C4-2B (cell line): ENCODE results near the gene KIDINS220.

Source experiments
- H3K27ac ChIP-seq: fragments of 450-650 bp; 2 replicates; pipeline ENCODE4 v1.5.1; 2017
- ZFX ChIP-seq: fragments of 450-650 bp; IDR thresholded peaks from 2 replicates; pipeline ENCODE4 v1.6.1; 2017
- TF ChIP-seq, protein P1 (sequence below): fragments of 450-650 bp; conservative IDR thresholded peaks from 2 replicates; pipeline ENCODE4 v1.5.1; 2017; ENCODE audit warnings: mild to moderate bottlenecking

The KIDINS220 gene

DNA sequence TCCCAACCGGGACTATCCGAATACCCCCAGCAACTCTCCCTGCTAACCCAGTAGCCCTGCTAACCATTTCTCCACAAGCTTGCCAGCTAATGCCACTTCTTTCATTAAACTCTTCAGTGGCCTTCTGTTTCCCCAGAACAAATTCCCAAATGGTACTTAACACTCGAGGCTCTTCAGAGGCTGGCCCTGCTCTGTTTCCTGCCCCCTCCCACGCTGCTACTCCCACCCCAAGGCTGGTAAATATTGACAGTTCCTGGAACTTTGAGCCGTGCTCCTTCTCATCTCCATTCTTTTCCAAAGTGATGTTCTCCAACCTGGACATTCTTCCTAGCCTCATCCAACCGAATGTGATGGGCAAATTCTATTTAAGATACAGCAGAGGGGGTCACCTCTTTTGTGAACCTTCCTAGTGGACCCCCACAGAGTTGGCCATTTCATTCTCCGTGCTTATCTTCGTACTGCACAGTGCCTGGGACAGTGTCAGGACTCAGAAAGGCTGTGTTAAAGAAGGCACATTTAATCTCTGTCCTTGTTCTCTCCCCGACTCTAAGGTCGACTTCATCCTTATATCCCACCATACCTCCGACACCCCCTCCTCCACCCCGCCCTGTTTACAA is 3.2 kb upstream of the KIDINS220 start:
- TF ChIP-seq ZFX: no peak
- TF ChIP-seq, protein P1, sequence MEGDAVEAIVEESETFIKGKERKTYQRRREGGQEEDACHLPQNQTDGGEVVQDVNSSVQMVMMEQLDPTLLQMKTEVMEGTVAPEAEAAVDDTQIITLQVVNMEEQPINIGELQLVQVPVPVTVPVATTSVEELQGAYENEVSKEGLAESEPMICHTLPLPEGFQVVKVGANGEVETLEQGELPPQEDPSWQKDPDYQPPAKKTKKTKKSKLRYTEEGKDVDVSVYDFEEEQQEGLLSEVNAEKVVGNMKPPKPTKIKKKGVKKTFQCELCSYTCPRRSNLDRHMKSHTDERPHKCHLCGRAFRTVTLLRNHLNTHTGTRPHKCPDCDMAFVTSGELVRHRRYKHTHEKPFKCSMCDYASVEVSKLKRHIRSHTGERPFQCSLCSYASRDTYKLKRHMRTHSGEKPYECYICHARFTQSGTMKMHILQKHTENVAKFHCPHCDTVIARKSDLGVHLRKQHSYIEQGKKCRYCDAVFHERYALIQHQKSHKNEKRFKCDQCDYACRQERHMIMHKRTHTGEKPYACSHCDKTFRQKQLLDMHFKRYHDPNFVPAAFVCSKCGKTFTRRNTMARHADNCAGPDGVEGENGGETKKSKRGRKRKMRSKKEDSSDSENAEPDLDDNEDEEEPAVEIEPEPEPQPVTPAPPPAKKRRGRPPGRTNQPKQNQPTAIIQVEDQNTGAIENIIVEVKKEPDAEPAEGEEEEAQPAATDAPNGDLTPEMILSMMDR: no peak
- no peak overlapping the region for H3K27ac ChIP-seq

GRCh38 chr2:8839189-8839965 is 2.0 kb upstream of the KIDINS220 start:
- TF ChIP-seq, protein P1: no peak
- no peak for TF ChIP-seq ZFX
- no peak overlapping the region for H3K27ac ChIP-seq

- no peak for TF ChIP-seq ZFX
- TF ChIP-seq, protein P1: no peak
- peak overlapping the region; percentile 60; the same call in 1 of the 2 replicates for H3K27ac ChIP-seq
These were observed 355 bp upstream of the KIDINS220 start for GRCh38 chr2:8837795-8838140.

DNA sequence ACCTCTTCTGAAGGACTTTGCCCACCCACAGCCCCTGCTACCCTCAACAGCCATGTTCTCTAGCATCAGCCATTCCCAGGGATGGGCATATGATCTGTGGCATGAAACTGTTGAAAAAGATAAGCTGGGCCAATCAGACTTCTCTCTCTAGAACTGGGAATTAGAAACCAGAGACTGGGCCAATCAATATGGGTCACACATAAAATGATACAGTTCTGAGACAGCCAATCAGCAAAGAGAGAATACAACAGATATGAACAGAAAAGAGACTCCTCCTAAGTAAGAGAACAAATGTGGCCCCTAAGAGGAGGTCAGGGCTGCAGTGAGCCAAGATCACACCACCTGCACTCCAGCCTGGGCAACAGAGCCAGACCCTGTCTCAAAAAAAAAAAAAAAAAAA is 2.1 kb downstream of the KIDINS220 start:
- no peak for TF ChIP-seq ZFX
- TF ChIP-seq, protein P1: no peak
- H3K27ac ChIP-seq: no peak overlapping the region

DNA sequence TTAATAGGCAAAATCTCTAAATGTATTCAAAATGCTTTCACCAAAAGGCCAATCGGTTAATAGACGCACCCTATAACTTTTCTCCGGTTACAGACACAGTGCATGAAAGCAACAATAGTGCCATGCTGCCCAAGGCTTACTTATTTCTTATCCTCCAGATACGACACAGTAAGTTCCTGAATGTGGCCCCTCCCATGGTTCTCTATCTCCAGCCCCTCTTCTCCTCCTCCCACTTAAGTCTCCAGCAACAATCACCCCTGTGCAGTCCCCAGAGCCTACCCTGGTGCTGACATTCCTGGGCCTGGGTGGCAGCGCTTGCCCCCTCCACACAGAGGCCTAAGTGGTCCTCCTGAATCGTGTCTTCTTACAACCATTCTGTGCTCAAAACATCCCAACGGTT is 3.6 kb downstream of the KIDINS220 start:
- TF ChIP-seq ZFX: no peak
- TF ChIP-seq, protein P1: no peak
- H3K27ac ChIP-seq: no peak overlapping the region

DNA sequence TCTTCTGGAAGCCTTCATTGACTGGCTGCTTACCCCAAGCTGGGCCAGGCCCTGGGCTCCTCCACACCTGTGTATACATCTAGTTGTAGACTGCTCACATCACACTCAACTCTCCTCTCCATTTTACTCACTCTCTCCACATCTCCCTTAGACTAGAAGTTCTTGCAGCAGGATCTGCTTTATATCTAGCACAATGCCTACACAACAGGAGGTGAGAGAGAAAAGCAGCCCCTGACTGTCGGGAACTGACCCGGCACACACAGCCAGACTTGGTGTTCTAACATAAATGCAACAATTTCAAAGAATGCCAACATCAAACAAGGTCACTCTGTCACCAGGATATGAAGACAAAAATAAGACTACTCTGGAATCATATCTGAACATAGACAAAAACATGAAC is 5.9 kb downstream of the KIDINS220 start:
- no peak for TF ChIP-seq ZFX
- TF ChIP-seq, protein P1: no peak
- no peak overlapping the region for H3K27ac ChIP-seq

- TF ChIP-seq, protein P1: no peak
- TF ChIP-seq ZFX: no peak
- H3K27ac ChIP-seq: no peak overlapping the region
These were observed 9.7 kb downstream of the KIDINS220 start for GRCh38 chr2:8827729-8828128.
